AML-193 (cell line): Measurements from ENCODE around the gene ANKRD36B.
"Not testable (repeated sequence)": the region's sequence is repeated elsewhere in the genome, so short reads cannot be mapped to it uniquely, and the experiment has no call there.

ENCODE experiments used
- DNase-seq, 2 experiments: peaks; one replicate each; lab custom pipeline; 2025; lab: John Stamatoyannopoulos, UW

The ANKRD36B gene

GRCh38 chr2:97549058-97549457, 40.6 kb downstream of the ANKRD36B start:
- not testable (repeated sequence) for DNase-seq

GRCh38 chr2:97548536-97548935, 41.1 kb downstream of the ANKRD36B start:
- DNase-seq, result not testable (repeated sequence)

- DNase-seq, result no peak
These were observed 43.0 kb downstream of the ANKRD36B start for GRCh38 chr2:97546711-97547110.

- not testable (repeated sequence) for DNase-seq
These were observed 44.8 kb downstream of the ANKRD36B start for GRCh38 chr2:97544911-97545310.

- DNase-seq, result not testable (repeated sequence)
These were observed 63.8 kb downstream of the ANKRD36B start for GRCh38 chr2:97525904-97526303.

- DNase-seq, result not testable (repeated sequence)
These were observed 65.9 kb downstream of the ANKRD36B start for GRCh38 chr2:97523816-97524215.

- not testable (repeated sequence) for DNase-seq
These were observed 66.6 kb downstream of the ANKRD36B start for GRCh38 chr2:97522916-97523555.

GRCh38 chr2:97495651-97496050, 94.0 kb downstream of the ANKRD36B start:
- DNase-seq, result not testable (repeated sequence)

- DNase-seq, result not testable (repeated sequence)
These were observed 99.5 kb downstream of the ANKRD36B start for GRCh38 chr2:97490141-97490540.
